Measurements from ENCODE around the gene GARIN1A.
"Not testable (repeated sequence)": the region's sequence is repeated elsewhere in the genome, so short reads cannot be mapped to it uniquely, and the experiment has no call there.

Gene GARIN1A

GRCh38 chr7:128681794-128682537 lies 9.9 kb downstream of the GARIN1A start:
- TF ChIP-seq CTCF (conservative IDR thresholded peaks at IDR 0.05; ENCODE audit: low read depth, low read length), result no peak
- DNase-seq (ENCODE audit: low read depth), result no peak
- H3K4me3 ChIP-seq (ENCODE audit: low read length), result no peak overlapping the region

GRCh38 chr7:128683270-128683669 lies 11.2 kb downstream of the GARIN1A start:
- not testable (repeated sequence) for DNase-seq (ENCODE audit: low read depth); H3K4me3 ChIP-seq (ENCODE audit: low read length)

GRCh38 chr7:128683738-128684137 lies 11.6 kb downstream of the GARIN1A start:
- not testable (repeated sequence) for H3K4me3 ChIP-seq (ENCODE audit: low read length); DNase-seq (ENCODE audit: low read depth)

GRCh38 chr7:128687131-128687530 lies 15.0 kb downstream of the GARIN1A start:
- no peak for DNase-seq (ENCODE audit: low read depth)
- no peak overlapping the region for H3K4me3 ChIP-seq (ENCODE audit: low read length)
- TF ChIP-seq CTCF (conservative IDR thresholded peaks at IDR 0.05; ENCODE audit: low read depth, low read length), result no peak

- TF ChIP-seq CTCF (conservative IDR thresholded peaks at IDR 0.05; ENCODE audit: low read depth, low read length), result no peak
- no peak for DNase-seq (ENCODE audit: low read depth)
- no peak overlapping the region for H3K4me3 ChIP-seq (ENCODE audit: low read length)
Measured at GRCh38 chr7:128688492-128688891, 16.4 kb downstream of the GARIN1A start.

- DNase-seq (ENCODE audit: low read depth), result not testable (repeated sequence)
Measured at GRCh38 chr7:128689161-128689935, 17.3 kb downstream of the GARIN1A start.

GRCh38 chr7:128691227-128691626 lies 19.1 kb downstream of the GARIN1A start:
- no peak overlapping the region for H3K4me3 ChIP-seq (ENCODE audit: low read length)
- DNase-seq (ENCODE audit: low read depth), result no peak
- no peak for TF ChIP-seq CTCF (conservative IDR thresholded peaks at IDR 0.05; ENCODE audit: low read depth, low read length)

More at GRCh38 chr7:128689161-128689935, 17.3 kb downstream of the GARIN1A start:
- H3K4me3 ChIP-seq (ENCODE audit: low read length), result not testable (repeated sequence)

- H3K4me3 ChIP-seq (ENCODE audit: low read length), result no peak overlapping the region
- TF ChIP-seq CTCF (conservative IDR thresholded peaks at IDR 0.05; ENCODE audit: low read depth, low read length), result no peak
- DNase-seq (ENCODE audit: low read depth), result no peak
Measured at GRCh38 chr7:128692623-128693270, 20.7 kb downstream of the GARIN1A start.
